ENCODE data around the gene DDX11. TPM values are rescaled to one million over a fixed set of nuclear protein-coding genes. Genes with fewer than 3 reads are reported as not detected.
"Not testable (repeated sequence)": the region's sequence is repeated elsewhere in the genome, so short reads cannot be mapped to it uniquely, and the experiment has no call there.

Gene DDX11
- total RNA-seq, 2 experiments from 2014 or later: 115 to 116 TPM

- CTCF ChIA-PET: interaction anchor here (1.5 kb wide), 1 partner anchor 199 kb away, joined by 5 read pairs; no protein-coding TSS in a partner anchor
- H3K36me3 Mint-ChIP-seq, POLR2A ChIA-PET, DNase-seq, H3K9me3 Mint-ChIP-seq, H3K27me3 Mint-ChIP-seq, H3K27ac Mint-ChIP-seq: not testable (repeated sequence)
- Mint-ChIP-seq H3K4me3 (peak overlapping the region; percentile 92), H3K4me1 (ENCODE audit: low read depth) (peaks cover 19% of the 10 kb centered on the region)
- intact Hi-C loops (cut with micrococcal nuclease): loop anchor here (5.0 to 10.0 kb wide), 2 partner anchors 249 to 378 kb away; partner anchors contain the start of gene IPO8
Measured at GRCh38 chr12:31072962-31073361, 698 bp upstream of the DDX11 start.

- H3K27me3 Mint-ChIP-seq, CTCF ChIA-PET, POLR2A ChIA-PET, H3K9me3 Mint-ChIP-seq: not testable (repeated sequence)
- Mint-ChIP-seq H3K27ac (peak overlapping the region; percentile 93), H3K4me1 (ENCODE audit: low read depth) (peaks cover 19% of the 10 kb centered on the region), H3K4me3 (peak overlapping the region; percentile 92), H3K36me3 (peaks cover 11% of the 10 kb centered on the region)
- peak; percentile 41 for DNase-seq
- intact Hi-C loops (cut with micrococcal nuclease): loop anchor here (2.0 to 10.0 kb wide), 3 partner anchors 224 to 380 kb away; partner anchors contain the start of gene IPO8
Measured at GRCh38 chr12:31074333-31074874, 744 bp downstream of the DDX11 start.

- H3K27ac Mint-ChIP-seq, H3K27me3 Mint-ChIP-seq, H3K9me3 Mint-ChIP-seq, POLR2A ChIA-PET, H3K4me3 Mint-ChIP-seq, DNase-seq, CTCF ChIA-PET: not testable (repeated sequence)
- intact Hi-C loops (cut with micrococcal nuclease): loop anchor here (10.0 kb wide), 1 partner anchor 381 kb away; the partner anchor contains the start of gene IPO8
- peaks cover 28% of the 10 kb centered on the region for H3K4me1 Mint-ChIP-seq (ENCODE audit: low read depth)
- H3K36me3 Mint-ChIP-seq: peaks cover 21% of the 10 kb centered on the region
Measured at GRCh38 chr12:31076150-31076549, 2.5 kb downstream of the DDX11 start.

GRCh38 chr12:31077095-31077494 is 3.4 kb downstream of the DDX11 start:
- H3K27ac Mint-ChIP-seq, H3K4me3 Mint-ChIP-seq, H3K9me3 Mint-ChIP-seq, H3K27me3 Mint-ChIP-seq, DNase-seq, POLR2A ChIA-PET, CTCF ChIA-PET: not testable (repeated sequence)
- H3K4me1 Mint-ChIP-seq (ENCODE audit: low read depth): peaks cover 26% of the 10 kb centered on the region
- H3K36me3 Mint-ChIP-seq: peaks cover 22% of the 10 kb centered on the region
- intact Hi-C loops (cut with micrococcal nuclease): loop anchor here (10.0 kb wide), 1 partner anchor 382 kb away; the partner anchor contains the start of gene IPO8

GRCh38 chr12:31077998-31078397 is 4.3 kb downstream of the DDX11 start:
- POLR2A ChIA-PET, DNase-seq, H3K9me3 Mint-ChIP-seq, H3K27ac Mint-ChIP-seq, H3K4me3 Mint-ChIP-seq, H3K27me3 Mint-ChIP-seq: not testable (repeated sequence)
- intact Hi-C loops (cut with micrococcal nuclease): loop anchor here (10.0 kb wide), 1 partner anchor 383 kb away; the partner anchor contains the start of gene IPO8
- Mint-ChIP-seq H3K36me3 (peaks cover 22% of the 10 kb centered on the region), H3K4me1 (ENCODE audit: low read depth) (peaks cover 21% of the 10 kb centered on the region)
- CTCF ChIA-PET: interaction anchor here (0.6 kb wide), 1 partner anchor 254 kb away, joined by 3 read pairs; no protein-coding TSS in a partner anchor

GRCh38 chr12:31079421-31079820 is 5.8 kb downstream of the DDX11 start:
- H3K27ac Mint-ChIP-seq, H3K27me3 Mint-ChIP-seq, DNase-seq, POLR2A ChIA-PET, H3K4me3 Mint-ChIP-seq, H3K9me3 Mint-ChIP-seq, CTCF ChIA-PET: not testable (repeated sequence)
- intact Hi-C loops (cut with micrococcal nuclease): loop anchor here (10.0 kb wide), 1 partner anchor 385 kb away; the partner anchor contains the start of gene IPO8
- Mint-ChIP-seq H3K4me1 (ENCODE audit: low read depth) (peaks cover 20% of the 10 kb centered on the region), H3K36me3 (peaks cover 26% of the 10 kb centered on the region)

GRCh38 chr12:31080221-31080620 is 6.6 kb downstream of the DDX11 start:
- DNase-seq; CTCF ChIA-PET; intact Hi-C loops (cut with micrococcal nuclease); H3K9me3 Mint-ChIP-seq; H3K27ac Mint-ChIP-seq; H3K4me3 Mint-ChIP-seq; H3K27me3 Mint-ChIP-seq; POLR2A ChIA-PET: not testable (repeated sequence)
- peaks cover 28% of the 10 kb centered on the region for H3K36me3 Mint-ChIP-seq
- peaks cover 19% of the 10 kb centered on the region for H3K4me1 Mint-ChIP-seq (ENCODE audit: low read depth)

GRCh38 chr12:31081274-31081673 is 7.6 kb downstream of the DDX11 start:
- Mint-ChIP-seq H3K4me1 (ENCODE audit: low read depth) (peaks cover 14% of the 10 kb centered on the region), H3K36me3 (peaks cover 25% of the 10 kb centered on the region)
- H3K27me3 Mint-ChIP-seq; DNase-seq; CTCF ChIA-PET; intact Hi-C loops (cut with micrococcal nuclease); H3K4me3 Mint-ChIP-seq; H3K9me3 Mint-ChIP-seq; H3K27ac Mint-ChIP-seq; POLR2A ChIA-PET: not testable (repeated sequence)

- H3K9me3 Mint-ChIP-seq; POLR2A ChIA-PET; CTCF ChIA-PET; H3K27ac Mint-ChIP-seq; intact Hi-C loops (cut with micrococcal nuclease); H3K27me3 Mint-ChIP-seq; H3K4me3 Mint-ChIP-seq; DNase-seq: not testable (repeated sequence)
- H3K4me1 Mint-ChIP-seq (ENCODE audit: low read depth): peaks cover 11% of the 10 kb centered on the region
- peaks cover 25% of the 10 kb centered on the region for H3K36me3 Mint-ChIP-seq
Measured at GRCh38 chr12:31084241-31084640, 10.6 kb downstream of the DDX11 start.

GRCh38 chr12:31086032-31086431 is 12.4 kb downstream of the DDX11 start:
- H3K4me1 Mint-ChIP-seq (ENCODE audit: low read depth); H3K9me3 Mint-ChIP-seq; DNase-seq; intact Hi-C loops (cut with micrococcal nuclease); H3K27me3 Mint-ChIP-seq; H3K27ac Mint-ChIP-seq; H3K4me3 Mint-ChIP-seq; CTCF ChIA-PET; POLR2A ChIA-PET: not testable (repeated sequence)
- peaks cover 20% of the 10 kb centered on the region for H3K36me3 Mint-ChIP-seq

GRCh38 chr12:31087486-31087885 is 13.8 kb downstream of the DDX11 start:
- CTCF ChIA-PET; H3K4me1 Mint-ChIP-seq (ENCODE audit: low read depth); DNase-seq; POLR2A ChIA-PET; intact Hi-C loops (cut with micrococcal nuclease); H3K27ac Mint-ChIP-seq; H3K4me3 Mint-ChIP-seq; H3K27me3 Mint-ChIP-seq; H3K9me3 Mint-ChIP-seq: not testable (repeated sequence)
- peaks cover 18% of the 10 kb centered on the region for H3K36me3 Mint-ChIP-seq

- POLR2A ChIA-PET; DNase-seq; H3K4me3 Mint-ChIP-seq; H3K4me1 Mint-ChIP-seq (ENCODE audit: low read depth); H3K27ac Mint-ChIP-seq; CTCF ChIA-PET; H3K9me3 Mint-ChIP-seq; H3K27me3 Mint-ChIP-seq; intact Hi-C loops (cut with micrococcal nuclease): not testable (repeated sequence)
- H3K36me3 Mint-ChIP-seq: peaks cover 18% of the 10 kb centered on the region
Measured at GRCh38 chr12:31087956-31088355, 14.3 kb downstream of the DDX11 start.

- ChIA-PET CTCF (interaction anchor here (1.1 kb wide), 1 partner anchor 149 kb away, joined by 4 read pairs; no protein-coding TSS in a partner anchor), POLR2A (no interaction called here)
- peaks cover 16% of the 10 kb centered on the region for H3K36me3 Mint-ChIP-seq
- no peak overlapping the region for H3K27ac Mint-ChIP-seq
- no peak for DNase-seq
- no peaks in the 10 kb centered on the region for H3K9me3 Mint-ChIP-seq
- H3K4me1 Mint-ChIP-seq (ENCODE audit: low read depth): no peaks in the 10 kb centered on the region
- H3K4me3 Mint-ChIP-seq: no peak overlapping the region
- no peaks in the 10 kb centered on the region for H3K27me3 Mint-ChIP-seq
- intact Hi-C loops (cut with micrococcal nuclease): no loop called here
Measured at GRCh38 chr12:31089072-31089471, 15.4 kb downstream of the DDX11 start.

Measured in activated CD4-positive, alpha-beta memory T cell treated with anti-CD3 and anti-CD28 coated beads for 36 hours (primary cell).